Fibroblast of the aortic adventitia (primary cell): ENCODE data around the gene TCF12. TPM values are rescaled to one million over a fixed set of nuclear protein-coding genes. Genes with fewer than 3 reads are reported as not detected.

Experiments used
- DNase-seq: peaks from one replicate; pipeline ENCODE4 v3.0.0-alpha.2; 2010; ENCODE audit warnings: low read depth
- H3K4me3 ChIP-seq: 2 replicates; pipeline ENCODE4 v1.5.1; 2011; ENCODE audit warnings: low read depth, mild to moderate bottlenecking, control low read depth, low read length, moderate library complexity
- total RNA-seq: library from RNA; depleted of rRNA; stranded (reverse); fragments of >200 nt; gene quantifications from 2 replicates; pipeline ENCODE4 v1.2.3, GENCODE V29; 2012; ENCODE audit warnings: low replicate concordance
- TF ChIP-seq, protein P1 (sequence below): IDR thresholded peaks from 2 replicates; pipeline ENCODE4 v1.5.1; 2011; ENCODE audit warnings: mild to moderate bottlenecking, low read length, control low read depth, inconsistent platforms; ENCODE audit not compliant: insufficient read depth

TCF12 gene
- total RNA-seq, 1 donor: 89.2 TPM

GRCh38 chr15:56963126-56963525 lies 44.7 kb downstream of the TCF12 start:
- TF ChIP-seq, protein P1, sequence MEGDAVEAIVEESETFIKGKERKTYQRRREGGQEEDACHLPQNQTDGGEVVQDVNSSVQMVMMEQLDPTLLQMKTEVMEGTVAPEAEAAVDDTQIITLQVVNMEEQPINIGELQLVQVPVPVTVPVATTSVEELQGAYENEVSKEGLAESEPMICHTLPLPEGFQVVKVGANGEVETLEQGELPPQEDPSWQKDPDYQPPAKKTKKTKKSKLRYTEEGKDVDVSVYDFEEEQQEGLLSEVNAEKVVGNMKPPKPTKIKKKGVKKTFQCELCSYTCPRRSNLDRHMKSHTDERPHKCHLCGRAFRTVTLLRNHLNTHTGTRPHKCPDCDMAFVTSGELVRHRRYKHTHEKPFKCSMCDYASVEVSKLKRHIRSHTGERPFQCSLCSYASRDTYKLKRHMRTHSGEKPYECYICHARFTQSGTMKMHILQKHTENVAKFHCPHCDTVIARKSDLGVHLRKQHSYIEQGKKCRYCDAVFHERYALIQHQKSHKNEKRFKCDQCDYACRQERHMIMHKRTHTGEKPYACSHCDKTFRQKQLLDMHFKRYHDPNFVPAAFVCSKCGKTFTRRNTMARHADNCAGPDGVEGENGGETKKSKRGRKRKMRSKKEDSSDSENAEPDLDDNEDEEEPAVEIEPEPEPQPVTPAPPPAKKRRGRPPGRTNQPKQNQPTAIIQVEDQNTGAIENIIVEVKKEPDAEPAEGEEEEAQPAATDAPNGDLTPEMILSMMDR: no peak
- no peak overlapping the region for H3K4me3 ChIP-seq
- DNase-seq: peak; percentile 58

- peak; percentile 52 for DNase-seq
- TF ChIP-seq, protein P1: no peak
- H3K4me3 ChIP-seq: no peak overlapping the region
Observed at GRCh38 chr15:56963710-56964109, 45.3 kb downstream of the TCF12 start.

DNA sequence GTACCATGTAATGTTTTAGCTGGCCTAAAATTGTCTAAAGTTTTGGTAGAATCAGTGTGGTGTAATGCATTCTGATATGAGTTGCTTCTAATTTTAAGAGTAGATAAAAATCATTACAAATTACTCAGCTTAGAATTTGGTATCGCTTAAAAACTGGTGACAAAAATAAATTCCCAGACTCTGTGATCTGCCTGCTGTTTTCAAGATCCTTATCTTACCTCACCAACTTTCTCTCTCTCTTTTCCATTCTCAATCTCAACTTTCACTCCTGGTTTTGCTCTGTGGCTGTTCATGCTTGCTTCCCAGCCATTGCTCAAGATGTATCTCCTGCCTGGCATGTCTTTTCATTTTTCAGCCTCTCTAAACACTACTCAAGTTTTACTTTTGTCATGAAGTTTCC lies 45.7 kb downstream of the TCF12 start:
- DNase-seq: peak; percentile 65
- no peak overlapping the region for H3K4me3 ChIP-seq
- TF ChIP-seq, protein P1: no peak

GRCh38 chr15:56965231-56966013 lies 47.0 kb downstream of the TCF12 start:
- DNase-seq: no peak
- no peak overlapping the region for H3K4me3 ChIP-seq
- TF ChIP-seq, protein P1: no peak

DNA sequence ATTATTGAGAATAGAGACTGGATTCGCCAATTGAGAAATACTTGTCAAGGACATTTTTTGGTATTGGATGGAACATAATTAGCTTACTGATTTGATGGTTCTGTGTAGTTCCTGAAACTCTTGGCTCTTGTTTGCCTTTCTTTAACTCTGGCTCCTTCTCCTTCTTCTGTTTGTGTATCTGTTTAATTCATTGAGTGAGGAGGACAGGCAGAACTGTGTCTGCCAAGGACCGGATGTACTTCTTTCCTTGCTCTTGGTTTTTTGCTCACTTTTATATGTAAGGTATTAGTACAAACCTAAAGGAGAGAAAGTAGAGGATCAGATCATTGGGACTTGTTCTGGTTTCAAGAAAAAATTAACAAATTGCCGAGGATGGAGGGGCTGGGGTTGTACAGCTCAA lies 48.9 kb downstream of the TCF12 start:
- H3K4me3 ChIP-seq: no peak overlapping the region
- DNase-seq: no peak
- TF ChIP-seq, protein P1: no peak

DNA sequence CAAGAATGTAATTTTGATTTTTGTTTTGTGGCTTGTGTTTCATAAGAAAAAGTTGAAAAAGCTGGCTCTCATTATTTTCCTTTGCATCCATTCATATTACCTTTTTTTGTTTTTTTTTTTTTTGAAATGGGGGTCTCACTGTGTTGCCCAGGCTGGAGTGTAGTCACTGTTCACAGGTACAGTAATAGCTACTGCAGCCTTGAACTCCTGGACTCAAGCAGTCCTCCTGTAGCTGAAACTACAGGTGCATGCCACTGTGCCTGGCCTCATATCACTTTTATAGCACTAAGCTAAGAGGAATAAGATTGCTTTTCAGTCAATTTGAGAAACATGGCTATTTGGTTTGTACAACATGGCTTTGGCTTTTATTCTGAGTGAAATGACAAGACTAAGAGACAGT lies 49.8 kb downstream of the TCF12 start:
- TF ChIP-seq, protein P1: no peak
- DNase-seq: no peak
- no peak overlapping the region for H3K4me3 ChIP-seq

DNA sequence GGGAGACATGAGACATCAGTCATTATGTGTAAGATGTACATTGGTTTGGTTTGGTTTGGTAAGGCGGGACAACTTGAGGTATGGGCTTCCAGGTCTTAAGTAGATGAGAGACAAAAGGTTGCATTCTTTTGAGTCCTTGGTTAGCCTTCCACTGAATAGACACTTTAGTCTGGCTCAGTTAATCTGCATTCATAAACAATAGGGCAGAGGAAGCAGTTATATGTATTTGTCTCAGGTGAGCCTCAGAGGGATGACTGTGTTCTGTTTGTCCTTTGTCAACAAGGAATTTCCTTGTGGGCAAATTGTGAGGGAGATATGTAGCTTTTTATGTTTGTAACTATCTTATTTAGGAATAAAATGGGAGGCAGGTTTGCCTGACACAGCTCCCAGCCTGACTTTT lies 50.4 kb downstream of the TCF12 start:
- no peak for DNase-seq
- no peak overlapping the region for H3K4me3 ChIP-seq
- TF ChIP-seq, protein P1: no peak
